Measurements from ENCODE around the gene RSL24D1.
"Not testable (repeated sequence)": the region's sequence is repeated elsewhere in the genome, so short reads cannot be mapped to it uniquely, and the experiment has no call there.

RSL24D1 gene

GRCh38 chr15:55204464-55204863, 7.7 kb upstream of the RSL24D1 start:
- DNase-seq = no peak

- DNase-seq = no peak
Measured at GRCh38 chr15:55202206-55202605, 5.5 kb upstream of the RSL24D1 start.

- DNase-seq = no peak
Measured at GRCh38 chr15:55198706-55199105, 2.0 kb upstream of the RSL24D1 start.

GRCh38 chr15:55197719-55198118, 978 bp upstream of the RSL24D1 start:
- no peak for DNase-seq

GRCh38 chr15:55197362-55197705, 593 bp upstream of the RSL24D1 start:
- no peak for DNase-seq

GRCh38 chr15:55195996-55196395, 745 bp downstream of the RSL24D1 start:
- no peak for DNase-seq

- DNase-seq = no peak
Measured at GRCh38 chr15:55194256-55194655, 2.5 kb downstream of the RSL24D1 start.

GRCh38 chr15:55186331-55186730, 10.4 kb downstream of the RSL24D1 start:
- DNase-seq = no peak

- no peak for DNase-seq
Measured at GRCh38 chr15:55183679-55184078, 13.1 kb downstream of the RSL24D1 start.

GRCh38 chr15:55179141-55179540, 17.6 kb downstream of the RSL24D1 start:
- DNase-seq = no peak

GRCh38 chr15:55170361-55170760, 26.4 kb downstream of the RSL24D1 start:
- DNase-seq = no peak

GRCh38 chr15:55168350-55168974, 28.3 kb downstream of the RSL24D1 start:
- DNase-seq = peak; percentile 27

- DNase-seq = no peak
Measured at GRCh38 chr15:55164284-55164683, 32.5 kb downstream of the RSL24D1 start.

GRCh38 chr15:55151631-55152030, 45.1 kb downstream of the RSL24D1 start:
- no peak for DNase-seq

GRCh38 chr15:55143132-55143531, 53.6 kb downstream of the RSL24D1 start:
- DNase-seq = not testable (repeated sequence)

- DNase-seq = no peak
Measured at GRCh38 chr15:55133972-55134371, 62.8 kb downstream of the RSL24D1 start.

GRCh38 chr15:55132672-55133071, 64.1 kb downstream of the RSL24D1 start:
- no peak for DNase-seq

All from CD4-positive, alpha-beta T cell treated with Interferon gamma for 1 hour (primary cell).